Breast epithelium (tissue), 4 donors: Measurements from ENCODE around the gene TCTA. TPM values are rescaled to one million over a fixed set of nuclear protein-coding genes. Genes with fewer than 3 reads are reported as not detected.
"Not testable (repeated sequence)": the region's sequence is repeated elsewhere in the genome, so short reads cannot be mapped to it uniquely, and the experiment has no call there.

ENCODE experiments used
- DNase-seq, 2 donors: peaks; one replicate each; pipeline ENCODE4 v3.0.0-alpha.2; 2019; ENCODE audit warnings: low spot score in 2 of 2
- H3K27ac ChIP-seq, 2 donors: fragments of 200-600 bp; sonication (generic) in 1 of 2; one replicate each; pipeline ENCODE4 v1.5.1; 2016 to 2019; ENCODE audit warnings: mild to moderate bottlenecking in 1 of 2
- H3K27me3 ChIP-seq, 2 donors: fragments of 200-600 bp; sonication (generic) in 1 of 2; one replicate each; pipeline versions ENCODE4 v1.5.1 to v1.6.0; 2017 to 2019; ENCODE audit warnings: control low read depth in 1 of 2, mild to moderate bottlenecking in 1 of 2
- H3K36me3 ChIP-seq: fragments of 200-600 bp; one replicate; pipeline ENCODE4 v1.5.1; 2019
- H3K4me1 ChIP-seq, 2 donors: fragments of 200-600 bp; sonication (generic); one replicate each; pipeline ENCODE4 v1.5.1; 2016 to 2019; ENCODE audit warnings: control low read depth in 1 of 2
- H3K4me3 ChIP-seq, 3 donors: fragments of 200-600 bp; sonication (generic); 1 replicate in 2 of 3; 2 replicates in 1 of 3; pipeline ENCODE4 v1.5.1; 2016 to 2019; ENCODE audit warnings: mild to moderate bottlenecking in 3 of 3, moderate library complexity in 2 of 3
- H3K9me3 ChIP-seq, 2 donors: fragments of 200-600 bp; sonication (generic) in 1 of 2; one replicate each; pipeline ENCODE4 v1.5.1; 2016 to 2019; ENCODE audit warnings: control low read depth in 1 of 2
- CTCF ChIP-seq, 3 donors: fragments of 450-650 bp; IDR thresholded peaks; one replicate each; pipeline ENCODE4 v1.5.1; 2016 to 2017; ENCODE audit warnings: antibody characterized with exemption in 3 of 3, mild to moderate bottlenecking in 3 of 3, moderate library complexity in 3 of 3
- POLR2A ChIP-seq: fragments of 450-650 bp; IDR thresholded peaks from one replicate; pipeline ENCODE4 v1.6.1; 2016; ENCODE audit warnings: antibody characterized with exemption, mild to moderate bottlenecking, moderate library complexity
- POLR2AphosphoS5 ChIP-seq, 3 donors: sonication (generic); formaldehyde crosslinking; IDR thresholded peaks; one replicate each; pipeline ENCODE4 v1.6.1; 2017; ENCODE audit warnings: antibody characterized with exemption in 3 of 3
- intact Hi-C: fragments of 100-400 bp; cut with DNase I; formaldehyde crosslinking; loops from one replicate; pipeline ENCODE4 v1.15.1; 2023; ENCODE audit warnings: low total_unique reads
- total RNA-seq, 3 donors: library from RNA; depleted of rRNA; stranded (reverse); fragments of >200 nt; gene quantifications; one replicate each; pipeline ENCODE4 v1.1.0, GENCODE V29; 2016

TCTA gene
- total RNA-seq, 3 donors from 2014 or later: 22.6 to 29.0 (median 25.9) TPM

GRCh38 chr3:49403891-49404290 is 8.3 kb upstream of the TCTA start:
- no peak for DNase-seq
- Histone ChIP-seq H3K27me3 (no peaks in the 10 kb centered on the region), H3K27ac (no peak overlapping the region), H3K4me3 (no peak overlapping the region), H3K9me3 (no peaks in the 10 kb centered on the region), H3K36me3 (no peaks in the 10 kb centered on the region), H3K4me1 (peaks cover 0 to 8% of the 10 kb centered on the region in 2 donors)
- no peak for TF ChIP-seq POLR2AphosphoS5 (IDR thresholded peaks at IDR 0.05)
- no peak for TF ChIP-seq POLR2A
- TF ChIP-seq CTCF (IDR thresholded peaks at IDR 0.05): no peak
- intact Hi-C loops: no loop called here

- intact Hi-C loops, DNase-seq: not testable (repeated sequence)
- H3K27ac ChIP-seq: peak overlapping the region; percentile 48 to 55
Observed at GRCh38 chr3:49405570-49405969, 6.7 kb upstream of the TCTA start.

GRCh38 chr3:49406571-49407565 is 5.4 kb upstream of the TCTA start:
- Histone ChIP-seq H3K4me3 (no peak overlapping the region), H3K27ac (peak overlapping the region; percentile 48 to 68), H3K9me3 (no peaks in the 10 kb centered on the region), H3K27me3 (no peaks in the 10 kb centered on the region), H3K36me3 (no peaks in the 10 kb centered on the region), H3K4me1 (peaks cover 3 to 15% of the 10 kb centered on the region in 2 donors)
- intact Hi-C loops: no loop called here
- TF ChIP-seq POLR2AphosphoS5 (IDR thresholded peaks at IDR 0.05) (no peak), CTCF (IDR thresholded peaks at IDR 0.05) (no peak)
- no peak for DNase-seq

More at GRCh38 chr3:49405570-49405969, 6.7 kb upstream of the TCTA start:
- H3K9me3 ChIP-seq, H3K36me3 ChIP-seq, H3K4me3 ChIP-seq, H3K27me3 ChIP-seq: not testable (repeated sequence)
- peaks cover 3 to 15% of the 10 kb centered on the region in 2 donors for H3K4me1 ChIP-seq

GRCh38 chr3:49410066-49410845 is 2.0 kb upstream of the TCTA start:
- no peak for DNase-seq

More at GRCh38 chr3:49410066-49410845, 2.0 kb upstream of the TCTA start:
- Histone ChIP-seq H3K9me3 (no peaks in the 10 kb centered on the region), H3K4me1 (peaks cover 7 to 25% of the 10 kb centered on the region in 2 donors), H3K4me3 (peak overlapping the region; percentile 90 to 98 (median 92)), H3K36me3 (no peaks in the 10 kb centered on the region), H3K27ac (peak overlapping the region; percentile 19 to 99), H3K27me3 (no peaks in the 10 kb centered on the region)
- intact Hi-C loops: no loop called here
- TF ChIP-seq POLR2A (no peak), POLR2AphosphoS5 (IDR thresholded peaks at IDR 0.05) (no peak), CTCF (IDR thresholded peaks at IDR 0.05) (no peak)
